ENCODE results near the gene SEPHS2. TPM values are rescaled to one million over a fixed set of nuclear protein-coding genes. Genes with fewer than 3 reads are reported as not detected.
A peak's percentile ranks its signal among the peaks of the same experiment; 100 is the strongest.

SEPHS2 gene
- total RNA-seq, 1 experiment from 2014 or later = 52.6 TPM

- H3K27ac Mint-ChIP-seq = no peak overlapping the region
- H2BK15ac ChIP-seq (ENCODE audit: low read depth, low read length) = no peak overlapping the region
- no peak overlapping the region for H4K5ac ChIP-seq (ENCODE audit: insufficient read length, low read depth, low read length)
- H3K4me3 Mint-ChIP-seq = peak overlapping the region; percentile 44 to 61
- no peaks in the 10 kb centered on the region for H3K27me3 ChIP-seq (ENCODE audit: insufficient read depth, low read length)
- no peak overlapping the region for H3K14ac ChIP-seq (ENCODE audit: insufficient read depth, low read length)
- H3K23ac ChIP-seq (ENCODE audit: insufficient read length, low read depth, low read length) = no peak overlapping the region
- no CpG with 5 or more reads among the region's 18 CpGs for WGBS (ENCODE audit: extremely low coverage, insufficient read length, low lambda C conversion rate)
- H3K18ac ChIP-seq (ENCODE audit: insufficient read length, low read depth, low read length) = no peak overlapping the region
- peak overlapping the region; percentile 48 for H3K4me2 ChIP-seq (ENCODE audit: insufficient read depth, insufficient read length, low read length)
- H3T11ph ChIP-seq (ENCODE audit: low read length) = no peak overlapping the region
- no peak overlapping the region for H2BK120ac ChIP-seq (ENCODE audit: low read depth, low read length, poor library complexity, severe bottlenecking)
- H2BK20ac ChIP-seq (ENCODE audit: low read depth, low read length, poor library complexity, severe bottlenecking) = no peak overlapping the region
- H3K79me1 ChIP-seq (ENCODE audit: insufficient read depth, low read depth, low read length, poor library complexity, severe bottlenecking) = no peaks in the 10 kb centered on the region
- H2BK5ac ChIP-seq (ENCODE audit: insufficient read length, low read length) = no peak overlapping the region
- H2AFZ ChIP-seq (ENCODE audit: low read length) = no peak overlapping the region
- DNase-seq = no peak
- no peaks in the 10 kb centered on the region; the same call in none of the 2 replicates for H3K27me3 Mint-ChIP-seq (ENCODE audit: low read depth)
- no peaks in the 10 kb centered on the region; a peak in 1 of 5 replicates for H3K9me3 Mint-ChIP-seq
- no peak overlapping the region for H3K9ac ChIP-seq (ENCODE audit: extremely low read depth, insufficient read length, low read length)
- H3K56ac ChIP-seq (ENCODE audit: insufficient read length, low read depth, low read length) = no peak overlapping the region
- H3K4me1 ChIP-seq (ENCODE audit: insufficient read depth, low read length) = no peaks in the 10 kb centered on the region
- no peak overlapping the region for H4K91ac ChIP-seq (ENCODE audit: insufficient read length, low read depth, low read length)
- H3K4ac ChIP-seq (ENCODE audit: low read depth, low read length) = no peak overlapping the region
- no peak overlapping the region for H2AK5ac ChIP-seq (ENCODE audit: insufficient read length, low read length)
- H4K20me1 ChIP-seq (ENCODE audit: control insufficient read depth, insufficient read depth, insufficient read length) = no peaks in the 10 kb centered on the region
- peaks cover 7 to 12% of the 10 kb centered on the region in 2 experiments for H3K4me1 Mint-ChIP-seq
- no peak overlapping the region for H4K8ac ChIP-seq (replicated peaks; ENCODE audit: insufficient read length, low read depth, low read length)
- H3K23me2 ChIP-seq (ENCODE audit: insufficient read length, low read depth, low read length, poor library complexity, severe bottlenecking) = peaks cover 8% of the 10 kb centered on the region
- no peak overlapping the region for H2BK12ac ChIP-seq (ENCODE audit: insufficient read length, low read depth, low read length)
- no peak for TF ChIP-seq CTCF (conservative IDR thresholded peaks at IDR 0.05)
- no peak overlapping the region for H3K27ac ChIP-seq (ENCODE audit: insufficient read length, low read depth, low read length)
- no peaks in the 10 kb centered on the region for H3K9me3 ChIP-seq (ENCODE audit: control insufficient read depth, low read depth, low read length)
- no peaks in the 10 kb centered on the region for H3K79me2 ChIP-seq (ENCODE audit: insufficient read depth, low read length)
- peaks cover 23 to 44% (median 44%) of the 10 kb centered on the region in 3 experiments; a peak in 6 of 7 replicates for H3K36me3 Mint-ChIP-seq (ENCODE audit: insufficient read depth in 1 of 3, low read depth in 3 of 3)
Observed at GRCh38 chr16:30416624-30417528, 28.8 kb downstream of the SEPHS2 start.
